HL-60/S4 (cell line): ENCODE results near the gene TASOR2.

Experiments
- in situ Hi-C: fragments of 300-500 bp; cut with MboI; formaldehyde crosslinking; loops from 2 replicates; pipeline ENCODE4 v1.14.3; 2022; ENCODE audit warnings: low sequenced_read_pairs

The TASOR2 gene

DNA sequence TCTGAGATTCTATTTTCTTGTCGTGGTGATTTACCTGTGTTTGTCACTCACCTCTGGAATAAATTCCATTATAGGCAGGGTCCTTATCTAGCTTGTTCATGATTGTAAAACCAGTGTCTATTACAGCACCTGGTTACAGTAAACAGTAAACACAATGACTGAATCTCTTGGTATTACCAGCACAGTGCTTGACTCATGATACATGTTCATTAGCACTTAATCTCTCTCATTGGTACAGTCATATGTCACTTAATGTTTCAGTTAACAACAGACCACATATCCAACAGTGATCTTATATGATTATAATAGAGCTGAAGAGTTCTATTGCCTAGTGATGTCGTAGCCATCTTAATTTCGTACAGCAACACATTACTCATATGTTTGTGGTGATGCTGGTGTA is 1.6 kb upstream of the TASOR2 start:
- in situ Hi-C loops = loop anchor here (10.0 kb wide), 1 partner anchor 202 kb away; the partner anchor contains the start of gene ANKRD16

DNA sequence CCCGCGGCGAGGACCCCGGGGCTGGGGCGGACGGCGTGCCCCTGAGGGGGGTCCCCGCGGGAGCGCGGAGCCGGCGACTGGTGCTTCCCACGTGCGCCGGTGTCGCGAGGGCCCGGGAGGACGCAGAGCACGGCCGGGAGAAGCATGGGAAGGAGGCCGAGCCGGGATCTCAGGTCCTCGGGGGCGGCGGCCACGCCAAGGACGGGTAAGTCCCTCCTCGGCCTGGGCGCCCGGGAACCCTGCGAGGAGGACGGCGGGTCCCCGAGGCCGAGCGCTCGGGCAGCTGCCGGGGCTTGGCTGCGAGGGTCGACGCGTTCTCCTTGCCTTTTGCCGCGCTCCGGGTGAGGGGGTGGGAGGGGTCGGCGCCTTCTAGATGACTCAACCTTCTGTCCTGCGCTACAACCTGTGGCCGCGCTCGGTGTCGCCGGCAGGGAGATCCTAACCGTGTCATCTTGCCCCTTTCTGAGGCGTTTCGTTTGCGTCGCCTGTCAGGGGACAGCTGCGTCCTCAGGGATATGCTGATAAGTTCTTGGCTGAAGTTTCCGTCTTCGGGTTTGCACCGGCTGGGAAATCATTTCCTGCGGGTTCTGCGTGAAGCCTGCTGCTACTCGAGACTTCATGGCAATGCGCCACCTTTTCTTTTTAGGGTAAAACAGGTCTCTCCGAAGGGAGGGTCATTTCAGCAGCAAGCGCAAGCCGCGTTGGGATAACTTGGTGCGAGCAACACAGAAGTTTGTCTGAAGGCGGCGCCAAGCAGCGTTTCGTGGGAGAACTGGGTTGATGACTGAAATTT is 529 bp downstream of the TASOR2 start:
- in situ Hi-C loops = loop anchor here (10.0 kb wide), 1 partner anchor 200 kb away; the partner anchor contains the start of gene ANKRD16

DNA sequence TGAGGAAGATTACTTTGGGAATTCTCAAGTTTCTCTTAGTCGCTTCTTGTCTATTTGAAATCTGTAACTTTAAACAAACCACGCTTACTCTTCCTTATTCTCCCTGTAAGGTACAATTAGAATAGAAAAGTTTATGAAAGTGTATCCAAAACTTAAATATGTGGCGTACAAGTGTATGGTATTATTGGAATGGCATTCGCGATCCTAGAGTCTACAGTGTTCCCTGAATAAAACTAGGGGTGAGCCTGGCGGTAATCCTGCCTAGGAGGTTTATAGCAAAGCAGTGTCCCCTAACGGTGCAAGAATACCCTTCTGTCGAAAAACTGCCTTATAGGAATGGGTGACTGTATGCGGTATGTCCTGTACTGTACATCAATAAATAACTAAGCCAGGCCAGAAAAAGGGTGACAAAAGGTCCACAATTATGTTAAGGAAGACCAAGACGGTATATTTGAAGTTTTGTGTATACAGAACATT is 1.2 kb downstream of the TASOR2 start:
- in situ Hi-C loops = loop anchor here (10.0 kb wide), 1 partner anchor 199 kb away; the partner anchor contains the start of gene ANKRD16

DNA sequence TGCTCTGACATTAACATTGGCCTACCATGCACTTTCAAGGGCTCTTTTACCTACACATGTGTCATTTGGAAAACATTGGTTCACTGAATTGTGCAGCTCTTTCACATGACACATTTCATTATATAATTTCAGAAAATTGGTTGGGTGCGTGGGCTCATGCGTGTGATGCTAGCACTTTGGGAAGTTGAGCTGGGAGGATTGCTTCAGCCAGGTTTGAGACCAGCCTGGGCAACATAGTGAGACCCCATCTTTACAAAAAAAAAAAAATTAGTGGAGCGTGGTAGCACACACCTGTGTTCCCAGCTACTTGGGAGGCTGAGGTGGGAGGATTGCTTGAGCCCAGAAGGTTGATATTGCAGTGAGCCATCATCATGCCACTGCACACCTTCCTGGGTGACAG is 3.9 kb downstream of the TASOR2 start:
- in situ Hi-C loops = loop anchor here (10.0 kb wide), 1 partner anchor 196 kb away; the partner anchor contains the start of gene ANKRD16

DNA sequence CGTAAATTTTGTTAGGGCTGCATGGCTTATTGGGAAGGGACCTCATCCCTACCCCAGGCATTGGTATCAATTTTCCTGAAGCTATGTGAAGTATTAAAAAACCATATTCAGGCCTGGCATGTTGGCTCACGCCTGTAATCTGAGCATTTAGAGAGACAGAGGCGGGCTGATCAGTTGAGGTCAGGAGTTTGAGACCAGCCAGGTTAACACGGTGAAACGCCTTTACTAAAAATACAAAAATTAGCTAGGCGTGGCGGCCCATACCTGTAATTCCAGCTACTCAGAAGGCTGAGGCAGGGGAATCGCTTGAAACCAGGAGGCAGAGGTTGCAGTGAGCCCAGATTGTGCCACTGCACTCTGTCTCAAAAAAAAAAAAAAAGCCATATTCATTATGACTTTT is 7.1 kb downstream of the TASOR2 start:
- in situ Hi-C loops = no loop called here

DNA sequence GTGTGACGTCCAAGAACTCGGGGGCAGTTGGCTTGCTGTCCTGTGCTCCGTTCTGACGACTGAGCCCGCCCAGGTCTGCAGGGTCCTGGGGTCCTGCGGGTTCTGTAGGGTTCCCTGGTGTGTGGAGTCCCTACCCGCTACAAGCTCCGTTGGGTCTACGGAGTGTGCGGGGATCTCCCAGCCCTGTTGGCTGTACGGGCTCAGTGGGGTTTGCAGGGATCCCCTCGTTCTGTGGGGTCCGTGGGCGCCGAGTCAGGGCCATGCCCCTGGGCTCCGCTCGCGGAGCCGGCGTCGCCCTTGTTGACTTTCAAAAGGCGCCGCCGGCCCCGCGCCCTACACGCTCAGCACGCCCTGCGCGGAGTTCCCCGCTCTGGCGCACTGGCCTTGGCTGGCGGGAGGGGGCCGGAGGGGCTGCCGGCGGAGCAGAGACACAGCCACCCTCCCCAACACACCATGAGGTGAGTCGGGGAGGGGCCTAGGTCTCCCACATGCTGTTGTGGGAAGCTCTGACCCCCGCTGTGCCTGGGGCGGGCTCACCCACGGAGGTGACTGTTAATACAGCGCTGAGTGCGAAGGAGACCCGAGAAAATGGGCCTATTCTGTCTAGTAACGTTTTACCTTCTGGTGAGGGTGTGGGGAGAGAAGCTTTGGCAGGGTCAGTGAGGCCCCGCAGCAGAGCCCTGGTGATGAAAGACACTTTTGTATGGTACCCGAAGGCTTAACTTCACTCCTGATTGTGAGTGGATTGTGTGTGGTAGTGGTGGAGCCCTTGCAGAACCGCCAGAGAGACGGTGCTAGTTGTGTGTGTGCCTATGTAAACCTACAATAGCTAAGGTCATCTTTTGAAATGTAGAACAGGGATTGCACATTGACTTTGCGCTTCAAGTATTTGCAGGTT is 8.1 kb downstream of the TASOR2 start:
- in situ Hi-C loops = no loop called here

DNA sequence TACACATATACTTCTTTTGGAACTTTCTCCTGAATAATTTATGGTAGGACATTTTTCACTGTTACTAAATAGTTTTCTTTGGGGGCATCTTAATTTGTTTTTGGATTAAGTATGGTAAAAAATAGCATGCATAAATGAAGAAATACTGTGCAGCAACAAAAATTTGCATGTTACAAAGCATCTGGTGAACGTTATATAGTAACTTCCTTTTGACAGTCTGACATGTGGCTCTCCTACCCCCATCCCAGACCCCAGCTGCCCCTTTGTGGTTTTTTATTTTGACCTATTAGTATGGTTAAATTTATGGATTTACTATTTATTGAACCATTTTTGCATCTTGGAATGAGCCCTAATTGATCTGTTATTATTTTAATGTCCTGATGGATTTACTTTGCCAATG is 9.9 kb downstream of the TASOR2 start:
- in situ Hi-C loops = no loop called here

DNA sequence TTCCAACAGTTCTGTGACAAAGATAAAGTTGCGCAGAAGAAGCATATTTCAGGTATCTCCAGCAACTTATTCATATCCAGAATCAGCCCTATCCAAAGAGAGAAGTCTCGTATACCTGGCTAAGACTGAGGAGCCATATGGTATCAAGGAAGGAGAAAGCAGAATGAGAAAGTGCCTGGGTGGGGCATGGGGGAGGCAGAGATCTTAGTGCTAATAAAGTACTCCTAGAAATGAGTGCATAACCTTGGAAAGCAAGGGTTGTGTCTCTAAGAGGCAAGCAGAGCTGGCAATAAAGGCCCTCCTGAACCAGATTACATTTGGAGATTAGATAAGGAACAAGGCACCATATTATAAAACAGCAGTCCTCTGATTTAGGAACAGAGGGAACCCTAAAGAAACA is 12.7 kb downstream of the TASOR2 start:
- in situ Hi-C loops = no loop called here

DNA sequence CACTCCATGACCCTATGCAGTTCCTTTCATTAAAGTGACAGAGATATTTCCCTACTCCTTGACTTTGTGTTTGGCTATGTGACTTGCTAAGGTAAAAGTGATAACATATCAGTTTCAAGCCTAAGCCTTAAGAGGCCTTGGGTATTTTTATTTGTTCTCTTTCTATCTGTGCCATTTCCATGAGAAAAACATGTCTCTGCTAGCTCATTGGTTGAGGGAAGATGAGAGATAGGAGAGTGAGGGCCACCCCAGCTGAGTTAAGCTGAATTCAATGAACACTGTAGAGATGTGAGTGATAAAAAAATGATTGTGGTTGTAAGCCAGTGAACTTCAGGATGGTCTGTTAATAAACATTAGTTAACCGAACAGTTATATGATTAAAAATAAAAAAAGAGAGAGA is 13.4 kb downstream of the TASOR2 start:
- in situ Hi-C loops = no loop called here

DNA sequence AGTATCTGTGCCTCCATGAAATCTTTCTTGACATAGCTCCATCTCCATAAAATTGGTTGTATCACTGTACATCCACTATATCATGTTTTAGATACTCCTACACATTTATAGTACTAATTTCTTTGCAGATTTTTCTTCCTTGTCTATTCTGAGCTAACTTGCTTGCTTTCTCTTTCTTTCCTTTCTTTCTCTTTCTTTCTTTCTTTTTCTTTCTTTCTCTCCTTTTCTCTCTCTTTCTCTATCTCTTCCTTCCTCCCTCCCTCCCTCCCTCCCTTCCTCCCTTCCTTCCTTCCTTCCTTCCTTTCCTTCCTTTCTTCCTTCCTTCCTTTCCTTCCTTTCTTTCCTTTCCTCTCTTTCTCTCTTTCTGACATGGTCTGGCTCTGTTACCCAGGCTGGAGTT is 23.7 kb downstream of the TASOR2 start:
- in situ Hi-C loops = no loop called here

DNA sequence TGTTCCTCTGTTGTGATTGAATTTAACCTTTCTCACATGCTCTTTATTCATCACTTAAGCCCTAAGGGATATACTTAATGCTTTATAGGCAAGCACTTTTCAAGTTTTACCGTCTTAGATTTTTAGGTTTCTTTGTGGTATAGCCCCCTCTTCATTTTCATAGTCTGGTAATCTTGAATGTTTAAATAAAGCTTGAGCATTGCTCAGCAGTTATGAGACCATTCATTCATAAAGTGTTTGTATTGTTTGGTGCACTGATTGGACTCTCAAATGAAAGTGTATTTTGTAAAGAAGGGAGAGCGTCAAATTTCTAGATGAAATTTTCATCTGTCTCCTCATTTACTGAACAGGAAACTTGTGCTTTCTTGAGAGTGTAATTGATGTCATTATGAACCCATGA is 25.2 kb downstream of the TASOR2 start:
- in situ Hi-C loops = no loop called here

DNA sequence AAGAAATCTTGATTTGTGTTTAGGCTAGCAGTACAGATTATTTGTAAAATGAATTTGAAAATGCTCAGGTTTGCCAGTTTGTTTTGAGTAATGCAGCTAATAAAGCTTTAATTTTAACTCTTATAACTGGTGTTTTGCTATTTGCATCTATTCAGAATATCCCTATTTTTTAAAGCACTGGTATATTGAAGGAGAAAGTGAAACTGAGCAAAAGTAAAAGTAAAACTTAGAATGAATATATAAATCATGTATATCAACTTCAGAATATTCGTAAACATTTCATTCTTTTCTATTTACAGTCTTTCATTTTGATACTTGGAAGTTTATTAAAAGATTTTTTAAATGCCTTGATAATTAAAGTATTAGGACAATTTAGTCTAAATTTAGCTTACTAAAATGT is 26.2 kb downstream of the TASOR2 start:
- in situ Hi-C loops = no loop called here

DNA sequence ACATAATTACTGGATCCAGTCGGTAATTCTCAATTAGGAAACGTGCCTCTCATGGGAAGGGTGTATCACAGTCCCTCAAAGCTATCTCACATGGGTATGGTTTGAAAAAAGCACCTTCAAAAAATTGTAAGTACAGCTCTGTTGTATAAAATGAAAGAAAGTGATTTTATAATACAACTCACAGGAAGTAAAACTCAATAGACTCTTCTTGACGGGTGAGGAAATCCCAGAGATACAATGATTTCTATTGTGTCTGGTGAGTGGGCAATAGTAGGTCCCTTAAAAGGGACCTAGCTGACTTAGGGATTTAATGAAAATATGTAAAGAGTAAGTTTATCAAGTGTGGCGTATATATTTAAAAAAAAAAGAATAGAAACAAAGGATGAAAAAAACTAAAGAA is 27.0 kb downstream of the TASOR2 start:
- in situ Hi-C loops = no loop called here

DNA sequence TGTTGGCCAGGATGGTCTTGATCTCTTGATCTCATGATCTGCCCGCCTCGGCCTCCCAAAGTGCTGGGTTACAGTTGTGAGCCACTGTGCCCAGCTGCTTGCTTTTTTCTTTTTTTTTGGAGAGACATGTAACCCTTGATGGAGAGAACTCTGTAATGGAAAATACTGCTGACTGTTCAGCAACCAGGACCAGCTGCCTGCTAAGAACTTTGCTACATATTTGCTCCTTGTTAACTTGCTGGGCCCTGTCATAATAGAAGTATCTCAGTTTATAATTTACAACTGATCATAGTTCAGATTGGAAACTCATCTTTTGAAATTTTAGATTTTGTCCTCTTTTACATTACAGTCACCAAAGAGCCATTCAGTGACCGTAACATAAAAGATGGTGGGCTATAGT is 34.9 kb downstream of the TASOR2 start:
- in situ Hi-C loops = no loop called here

DNA sequence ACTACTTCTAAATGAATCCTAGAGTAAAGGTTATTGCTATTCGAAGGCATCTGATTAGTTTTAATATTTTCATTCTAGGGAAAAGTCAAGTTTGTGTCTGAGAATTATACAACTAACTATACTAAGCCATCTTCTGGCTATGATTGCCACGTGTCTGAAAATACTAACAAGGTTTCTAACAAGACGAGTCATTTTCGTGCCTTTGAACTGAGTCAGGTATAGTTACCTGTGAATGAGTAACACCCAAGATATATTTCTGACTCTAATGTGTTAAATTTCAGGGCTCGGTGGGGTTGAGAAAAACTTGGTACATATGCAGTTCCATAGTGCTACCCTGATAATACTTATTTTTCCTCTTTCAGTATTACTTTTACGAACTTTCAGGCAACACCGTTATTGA is 35.5 kb downstream of the TASOR2 start:
- in situ Hi-C loops = no loop called here

DNA sequence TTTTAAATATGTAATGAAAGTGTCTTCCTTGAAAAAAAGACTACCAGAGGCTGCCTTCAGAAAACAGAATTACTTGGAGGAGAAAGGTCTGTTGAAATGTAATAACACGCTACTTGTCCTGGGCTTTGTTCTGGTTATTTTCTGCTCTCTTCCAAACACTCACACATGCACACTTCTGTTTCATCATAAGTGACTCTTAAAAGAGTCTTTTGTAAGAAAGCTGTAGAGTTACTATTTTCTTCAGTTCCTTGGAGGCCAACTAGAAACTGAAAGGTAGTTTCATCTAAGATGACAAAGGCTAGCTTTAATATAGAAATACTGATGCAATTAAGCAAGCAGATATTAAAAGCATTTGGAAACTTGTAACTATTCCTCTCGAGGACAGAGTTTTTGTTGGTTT is 39.1 kb downstream of the TASOR2 start:
- in situ Hi-C loops = no loop called here

DNA sequence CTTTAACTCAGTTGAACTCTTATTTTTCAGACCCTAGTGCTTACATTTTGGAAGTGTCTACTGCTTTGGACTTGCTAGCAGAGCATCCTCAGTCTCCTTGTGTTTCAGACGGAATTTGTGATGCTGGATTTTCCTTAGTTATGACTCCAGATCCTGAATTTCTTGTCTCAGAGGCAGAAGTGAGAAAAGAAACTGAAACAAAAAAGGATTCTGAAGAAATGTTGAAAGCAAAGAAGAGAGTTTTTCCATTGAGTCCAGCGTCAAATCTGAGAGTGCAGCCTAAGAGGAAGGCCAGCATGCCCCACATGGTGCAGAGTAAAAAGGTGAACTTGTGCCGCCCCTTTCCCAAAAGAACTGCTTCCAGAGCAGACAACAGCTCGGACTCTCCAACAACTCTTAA is 46.1 kb downstream of the TASOR2 start:
- in situ Hi-C loops = no loop called here

DNA sequence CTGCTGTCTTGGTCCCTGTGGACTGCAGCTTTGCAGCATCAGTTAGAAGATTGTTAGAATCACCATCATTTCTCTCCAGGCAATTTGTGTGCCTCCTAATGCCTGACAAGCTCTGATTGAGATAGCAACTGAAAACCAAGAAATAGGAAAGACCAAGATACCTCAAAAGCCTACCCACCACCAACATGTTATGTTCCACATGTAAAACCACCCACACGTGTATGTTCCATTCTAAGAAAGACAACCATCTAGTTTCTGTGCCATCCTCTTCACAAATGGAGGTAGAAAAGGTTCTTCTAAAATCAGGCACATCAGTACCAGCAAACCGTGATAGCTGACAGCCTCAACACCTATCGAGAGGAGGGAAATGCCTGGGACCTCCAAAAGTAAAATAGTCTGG is 46.9 kb downstream of the TASOR2 start:
- in situ Hi-C loops = no loop called here

DNA sequence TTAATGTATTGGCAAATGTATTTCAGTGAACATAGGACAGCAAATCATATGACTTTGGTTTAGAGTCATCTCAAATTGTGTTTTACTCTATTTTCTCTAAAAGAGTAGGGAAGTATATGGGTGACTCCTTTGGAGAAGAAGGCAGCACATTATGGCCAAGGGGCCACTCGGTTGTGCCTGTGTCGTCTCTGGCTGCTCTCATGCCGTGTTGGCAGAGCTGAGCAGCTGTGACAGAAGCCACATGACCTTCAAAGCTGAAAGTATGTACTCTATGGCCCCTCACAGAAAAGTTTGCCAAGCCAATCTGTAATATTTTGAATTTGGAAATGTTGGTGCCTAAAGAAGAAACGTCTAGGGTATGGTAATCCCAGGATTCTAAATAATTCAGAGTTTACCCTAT is 47.5 kb downstream of the TASOR2 start:
- in situ Hi-C loops = no loop called here
